ENCODE results near the gene MUC16.

DNA sequence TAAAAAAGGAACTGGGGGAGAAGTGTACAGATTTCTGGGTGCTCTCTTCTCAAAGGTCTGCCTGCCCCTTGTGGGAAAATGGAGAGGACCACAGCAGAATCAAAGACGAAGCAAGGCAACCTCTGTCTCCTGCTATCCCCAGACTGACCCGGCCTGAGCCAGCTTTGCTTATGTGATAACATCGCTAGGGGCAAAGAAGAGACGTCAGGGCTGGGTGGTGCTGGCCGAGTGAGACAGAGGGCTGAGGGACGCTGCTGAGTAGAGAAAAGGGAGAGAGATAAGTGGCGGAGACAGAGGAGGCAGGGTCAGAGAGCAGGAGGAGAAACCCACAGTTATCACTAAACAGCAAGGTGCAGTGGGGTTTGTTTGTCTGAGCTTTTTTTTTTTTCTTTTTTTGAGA, 4.6 kb upstream of the MUC16 start:
- TF ChIP-seq CTCF (IDR thresholded peaks at IDR 0.05): no peak
- no peak for TF ChIP-seq POLR2A (IDR thresholded peaks at IDR 0.05)
